PC-3 (cell line): ENCODE results near the gene NKAIN2.

Experiments
- EZH2 ChIP-seq: fragments of 300-600 bp; sonication (generic); IDR thresholded peaks from one replicate; pipeline ENCODE4 v1.6.1; 2017; ENCODE audit warnings: antibody characterized with exemption, mild to moderate bottlenecking, low read length; ENCODE audit not compliant: unreplicated experiment
- EZH2phosphoT487 ChIP-seq: fragments of 300-600 bp; sonication (generic); IDR thresholded peaks from 2 replicates; pipeline ENCODE4 v1.6.1; 2018; ENCODE audit warnings: mild to moderate bottlenecking, antibody characterized with exemption, low read length, borderline replicate concordance
- TF ChIP-seq, protein P1 (sequence below): fragments of 300-600 bp; sonication (generic); conservative IDR thresholded peaks from 2 replicates; pipeline ENCODE4 v1.5.1; 2017; ENCODE audit warnings: antibody characterized with exemption, low read depth, mild to moderate bottlenecking, low read length

DNA sequence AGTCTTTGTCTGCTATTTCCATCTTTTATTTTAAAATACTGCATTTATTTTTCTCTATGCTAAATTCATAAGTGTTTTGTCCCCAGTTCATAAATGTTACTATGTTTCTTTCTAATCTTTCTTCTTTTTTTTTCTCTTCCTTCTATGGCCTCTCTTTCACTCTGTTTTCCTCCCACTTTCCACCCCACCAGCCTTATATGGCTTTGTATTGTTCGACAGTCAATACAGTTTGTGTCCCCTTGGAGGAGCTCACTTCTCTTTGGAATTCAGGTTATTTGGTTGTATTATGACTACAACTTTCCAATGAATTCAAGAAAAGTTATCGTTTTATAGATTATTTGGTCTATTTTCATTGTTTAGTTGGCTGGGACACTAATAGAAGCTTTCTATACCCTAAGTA is 393.5 kb downstream of the NKAIN2 start:
- TF ChIP-seq, protein P1, sequence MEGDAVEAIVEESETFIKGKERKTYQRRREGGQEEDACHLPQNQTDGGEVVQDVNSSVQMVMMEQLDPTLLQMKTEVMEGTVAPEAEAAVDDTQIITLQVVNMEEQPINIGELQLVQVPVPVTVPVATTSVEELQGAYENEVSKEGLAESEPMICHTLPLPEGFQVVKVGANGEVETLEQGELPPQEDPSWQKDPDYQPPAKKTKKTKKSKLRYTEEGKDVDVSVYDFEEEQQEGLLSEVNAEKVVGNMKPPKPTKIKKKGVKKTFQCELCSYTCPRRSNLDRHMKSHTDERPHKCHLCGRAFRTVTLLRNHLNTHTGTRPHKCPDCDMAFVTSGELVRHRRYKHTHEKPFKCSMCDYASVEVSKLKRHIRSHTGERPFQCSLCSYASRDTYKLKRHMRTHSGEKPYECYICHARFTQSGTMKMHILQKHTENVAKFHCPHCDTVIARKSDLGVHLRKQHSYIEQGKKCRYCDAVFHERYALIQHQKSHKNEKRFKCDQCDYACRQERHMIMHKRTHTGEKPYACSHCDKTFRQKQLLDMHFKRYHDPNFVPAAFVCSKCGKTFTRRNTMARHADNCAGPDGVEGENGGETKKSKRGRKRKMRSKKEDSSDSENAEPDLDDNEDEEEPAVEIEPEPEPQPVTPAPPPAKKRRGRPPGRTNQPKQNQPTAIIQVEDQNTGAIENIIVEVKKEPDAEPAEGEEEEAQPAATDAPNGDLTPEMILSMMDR: no peak
- no peak for TF ChIP-seq EZH2
- no peak for TF ChIP-seq EZH2phosphoT487
